Measurements from ENCODE around the gene SMIM5.

DNA sequence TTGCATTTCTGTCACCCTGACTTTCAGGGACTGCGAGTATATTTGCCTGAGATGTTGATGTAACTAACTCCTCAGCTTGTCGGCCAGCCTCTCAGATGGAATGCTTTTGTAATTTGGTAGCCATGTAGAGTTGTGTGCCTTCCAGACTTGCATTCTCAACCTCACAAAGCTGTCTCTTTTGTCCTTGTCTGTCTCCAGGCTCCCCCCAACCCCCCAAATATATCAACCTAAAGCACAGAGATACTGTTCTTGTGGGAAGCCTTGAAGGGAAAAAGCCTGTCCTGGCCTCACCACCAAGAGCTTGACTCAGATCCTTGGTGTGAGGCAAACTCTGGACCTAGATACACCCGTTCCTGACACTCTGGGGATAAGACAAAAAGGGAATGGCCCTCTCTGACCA lies 52.3 kb downstream of the SMIM5 start:
- no peak for TF ChIP-seq FOXJ3 (CRISPR knock-in tag; IDR thresholded peaks at IDR 0.05; ENCODE audit: borderline replicate concordance)
- TF ChIP-seq IRF2 (CRISPR knock-in tag; IDR thresholded peaks at IDR 0.05), result no peak
- TF ChIP-seq USF2 (IDR thresholded peaks at IDR 0.05; ENCODE audit: low read depth, low read length), result no peak
- TF ChIP-seq USF2 (CRISPR knock-in tag; IDR thresholded peaks at IDR 0.05; ENCODE audit: borderline replicate concordance), result no peak
- no peak for TF ChIP-seq ZFX (CRISPR knock-in tag; IDR thresholded peaks at IDR 0.05; ENCODE audit: low read depth)
- TF ChIP-seq MAZ (IDR thresholded peaks at IDR 0.05; ENCODE audit: borderline replicate concordance, low read depth, low read length), result no peak
- no peak for TF ChIP-seq MAZ (CRISPR knock-in tag; IDR thresholded peaks at IDR 0.05; ENCODE audit: low read depth)
- no peak for TF ChIP-seq SRF (IDR thresholded peaks at IDR 0.05; ENCODE audit: low read depth, low read length)

All from HepG2 (cell line).